IMR-90 (cell line): Measurements from ENCODE around the gene HBM. TPM values are rescaled to one million over a fixed set of nuclear protein-coding genes. Genes with fewer than 3 reads are reported as not detected.

ENCODE experiments used
- ATAC-seq: fragments of 200-7000 bp; cut with Tn5 transposase; 2 replicates; pipeline ENCODE4 v1.9.1; 2020; ENCODE audit warnings: low read depth, mild to moderate bottlenecking, moderate library complexity
- BruUV-seq: library from RNA; stranded (reverse); fragments of 400-500 nt; replicated peaks from 2 replicates; lab custom pipeline; 2021; lab: Mats Ljungman, UMichigan
- CTCF ChIA-PET: fragments of 300-600 bp; formaldehyde crosslinking; extraction: SDS; loops from one replicate; lab custom pipeline; 2021; ENCODE audit warnings: antibody characterized with exemption; lab: Yijun Ruan, JAX
- POLR2A ChIA-PET: fragments of 300-600 bp; sonication (Branson Sonifier 250); formaldehyde crosslinking; loops from one replicate; lab custom pipeline; 2022; ENCODE audit warnings: antibody characterized with exemption; ENCODE audit not compliant: unreplicated experiment; lab: Charles Lee
- DNase-seq: peaks from one replicate; pipeline ENCODE4 v3.0.0; 2013
- H2AFZ ChIP-seq: replicated peaks from 2 replicates; pipeline ENCODE3; 2013; ENCODE audit warnings: low read length, mild to moderate bottlenecking; ENCODE audit not compliant: poor library complexity
- H2AK5ac ChIP-seq: 2 replicates; pipeline ENCODE4 v1.6.1; 2013; ENCODE audit warnings: low read depth, low read length, inconsistent platforms
- H2AK9ac ChIP-seq: replicated peaks from 2 replicates; pipeline ENCODE3; 2013; ENCODE audit warnings: mild to moderate bottlenecking, low read depth, low read length, moderate library complexity; ENCODE audit not compliant: poor library complexity
- H2BK120ac ChIP-seq: 2 replicates; pipeline ENCODE4 v1.6.1; 2013; ENCODE audit warnings: low read depth, low read length, inconsistent platforms
- H2BK15ac ChIP-seq: 3 replicates; pipeline ENCODE4 v1.6.1; 2013; ENCODE audit warnings: low read depth, low read length, inconsistent platforms
- H2BK20ac ChIP-seq: 2 replicates; pipeline ENCODE4 v1.6.1; 2013; ENCODE audit warnings: low read depth, mild to moderate bottlenecking, inconsistent platforms, low read length, moderate library complexity
- H2BK5ac ChIP-seq: 2 replicates; pipeline ENCODE4 v1.6.1; 2013; ENCODE audit warnings: mild to moderate bottlenecking, low read depth, low read length, inconsistent platforms; ENCODE audit not compliant: poor library complexity, severe bottlenecking
- H3K14ac ChIP-seq: replicated peaks from 2 replicates; pipeline ENCODE4 v1.6.1; 2013; ENCODE audit warnings: low read depth, low read length, inconsistent platforms
- H3K18ac ChIP-seq: 2 replicates; pipeline ENCODE4 v1.6.1; 2013; ENCODE audit warnings: low read depth, low read length, control low read depth
- H3K23ac ChIP-seq: 2 replicates; pipeline ENCODE4 v1.6.1; 2013; ENCODE audit warnings: low read depth, low read length, inconsistent platforms
- H3K27ac ChIP-seq: 2 replicates; pipeline ENCODE4 v1.5.1; 2013; ENCODE audit warnings: mild to moderate bottlenecking, control low read depth, low read length; ENCODE audit not compliant: insufficient read depth
- H3K27me3 ChIP-seq: 2 replicates; pipeline ENCODE4 v1.6.1; 2013; ENCODE audit warnings: low read length; ENCODE audit not compliant: control insufficient read depth, insufficient read depth
- H3K36me3 ChIP-seq: 2 replicates; pipeline ENCODE4 v1.6.1; 2013; ENCODE audit warnings: low read length, mixed read lengths; ENCODE audit not compliant: control insufficient read depth, insufficient read depth
- H3K4ac ChIP-seq: 2 replicates; pipeline ENCODE4 v1.6.1; 2013; ENCODE audit warnings: low read depth, low read length, inconsistent platforms
- H3K4me1 ChIP-seq: 2 replicates; pipeline ENCODE4 v1.6.1; 2013; ENCODE audit warnings: low read length, mixed read lengths; ENCODE audit not compliant: control insufficient read depth, insufficient read depth
- H3K4me2 ChIP-seq: 2 replicates; pipeline ENCODE4 v1.6.1; 2013; ENCODE audit warnings: low read depth, mild to moderate bottlenecking, control low read depth, low read length, moderate library complexity
- H3K4me3 ChIP-seq: 2 replicates; pipeline ENCODE4 v1.5.1; 2013; ENCODE audit warnings: low read depth, mild to moderate bottlenecking, control low read depth, low read length, moderate library complexity; ENCODE audit not compliant: insufficient read depth
- H3K56ac ChIP-seq: 2 replicates; pipeline ENCODE4 v1.6.1; 2013; ENCODE audit warnings: low read length, inconsistent platforms; ENCODE audit not compliant: insufficient read depth; ENCODE audit errors: extremely low read depth
- H3K79me1 ChIP-seq, 2 experiments: 2 replicates each; pipeline ENCODE4 v1.6.1; 2013; ENCODE audit warnings: low read length in 2 of 2, inconsistent platforms in 1 of 2, low read depth in 1 of 2
- H3K9ac ChIP-seq: 2 replicates; pipeline ENCODE4 v1.6.1; 2013; ENCODE audit warnings: low read depth, low read length, control low read depth
- H3K9me1 ChIP-seq: 2 replicates; pipeline ENCODE4 v1.6.1; 2013; ENCODE audit warnings: low read length, inconsistent platforms; ENCODE audit not compliant: insufficient read depth
- H3K9me3 ChIP-seq: 2 replicates; pipeline ENCODE4 v1.6.1; 2013; ENCODE audit warnings: low read length; ENCODE audit not compliant: control insufficient read depth, insufficient read depth
- H4K20me1 ChIP-seq: 2 replicates; pipeline ENCODE4 v1.6.1; 2013; ENCODE audit warnings: low read length, inconsistent platforms; ENCODE audit not compliant: insufficient read depth
- H4K5ac ChIP-seq: 2 replicates; pipeline ENCODE4 v1.6.1; 2013; ENCODE audit warnings: mild to moderate bottlenecking, low read depth, low read length, control low read depth
- H4K8ac ChIP-seq, 2 experiments: 2 replicates each; pipeline ENCODE4 v1.6.1; 2013; ENCODE audit warnings: low read depth in 2 of 2, low read length in 2 of 2, control low read depth in 1 of 2, inconsistent platforms in 1 of 2
- H4K91ac ChIP-seq: 2 replicates; pipeline ENCODE4 v1.6.1; 2013; ENCODE audit warnings: low read depth, low read length, inconsistent platforms; ENCODE audit not compliant: insufficient read depth
- BHLHE40 ChIP-seq: fragments of 150-350 bp; IDR thresholded peaks from 2 replicates; pipeline ENCODE4 v1.6.1; 2016; ENCODE audit warnings: mild to moderate bottlenecking, low read depth, low read length
- CEBPB ChIP-seq: IDR thresholded peaks from 2 replicates; pipeline ENCODE4 v1.6.1; 2012; ENCODE audit warnings: low read depth, low read length, improper control_type of control experiment
- CHD1 ChIP-seq: IDR thresholded peaks from 2 replicates; pipeline ENCODE4 v1.6.1; 2012; ENCODE audit warnings: low read depth, low read length, improper control_type of control experiment
- FOS ChIP-seq: fragments of 150-350 bp; IDR thresholded peaks from 2 replicates; pipeline ENCODE4 v1.6.1; 2016; ENCODE audit warnings: low read depth, low read length
- MAFK ChIP-seq: IDR thresholded peaks from 2 replicates; pipeline ENCODE4 v1.6.1; 2012; ENCODE audit warnings: low read depth, low read length, improper control_type of control experiment
- MAZ ChIP-seq: IDR thresholded peaks from 2 replicates; pipeline ENCODE4 v1.6.1; 2012; ENCODE audit warnings: low read depth, mild to moderate bottlenecking, low read length, improper control_type of control experiment, moderate library complexity, borderline replicate concordance
- MXI1 ChIP-seq: IDR thresholded peaks from 2 replicates; pipeline ENCODE4 v1.6.1; 2012; ENCODE audit warnings: low read depth, mild to moderate bottlenecking, low read length, moderate library complexity, borderline replicate concordance
- NFE2L2 ChIP-seq: fragments of 150-350 bp; IDR thresholded peaks from 2 replicates; pipeline ENCODE4 v1.6.1; 2016; ENCODE audit warnings: low read depth, mild to moderate bottlenecking, low read length
- POLR2A ChIP-seq: IDR thresholded peaks from 2 replicates; pipeline ENCODE4 v1.6.1; 2012; ENCODE audit warnings: mild to moderate bottlenecking, low read depth, low read length
- RAD21 ChIP-seq: IDR thresholded peaks from 2 replicates; pipeline ENCODE4 v1.6.1; 2012; ENCODE audit warnings: low read length, improper control_type of control experiment
- RCOR1 ChIP-seq: IDR thresholded peaks from 2 replicates; pipeline ENCODE4 v1.6.1; 2012; ENCODE audit warnings: mild to moderate bottlenecking, low read length, improper control_type of control experiment; ENCODE audit not compliant: insufficient replicate concordance
- RFX5 ChIP-seq: IDR thresholded peaks from 2 replicates; pipeline ENCODE4 v1.8.0; 2012; ENCODE audit warnings: low read depth, mild to moderate bottlenecking, low read length, moderate library complexity
- SMC3 ChIP-seq: fragments of 150-350 bp; IDR thresholded peaks from 2 replicates; pipeline ENCODE4 v1.6.1; 2016; ENCODE audit warnings: low read depth, mild to moderate bottlenecking, antibody characterized with exemption, low read length, moderate library complexity
- WGBS, 2 experiments: methylation state at CpG; one replicate each; pipeline versions ENCODE4 v1.1.5 to v1.1.7; 2013; ENCODE audit warnings: missing lambda C conversion rate in 2 of 2; ENCODE audit not compliant: insufficient read length in 1 of 2; ENCODE audit errors: extremely low coverage in 2 of 2; 5-methylcytosine and 5-hydroxymethylcytosine counted together
- dilution Hi-C: fragments of 300-500 bp; cut with HindIII; formaldehyde crosslinking; loops from one replicate; pipeline ENCODE4 v1.14.3; 2018; ENCODE audit warnings: low sequenced_read_pairs; ENCODE audit not compliant: unreplicated experiment
- in situ Hi-C: fragments of 300-500 bp; cut with MboI; formaldehyde crosslinking; loops from 3 replicates; pipeline ENCODE4 v1.14.3; 2019; ENCODE audit warnings: low sequenced_read_pairs, inconsistent platforms, mixed read lengths
- intact Hi-C: fragments of 100-400 bp; cut with micrococcal nuclease; formaldehyde crosslinking; loops from 2 replicates; pipeline ENCODE4 v1.10.0; 2022
- polyA plus RNA-seq, 3 experiments: library from polyadenylated mRNA; depleted of rRNA; stranded (reverse); fragments of >200 nt; gene quantifications; 2 replicates each; pipeline ENCODE4 v1.2.3, GENCODE V29; 2012; ENCODE audit warnings: low replicate concordance in 1 of 3
- total RNA-seq: library from RNA; depleted of rRNA; stranded (reverse); fragments of >200 nt; gene quantifications from 2 replicates; pipeline ENCODE4 v1.2.3, GENCODE V29; 2012
- TF ChIP-seq, protein P1 (sequence below): conservative IDR thresholded peaks from 2 replicates; pipeline ENCODE4 v1.5.1; 2012; ENCODE audit warnings: mild to moderate bottlenecking, low read depth, low read length, improper control_type of control experiment
- TF ChIP-seq, protein P2 (sequence below): fragments of 150-350 bp; IDR thresholded peaks from 2 replicates; pipeline ENCODE4 v1.6.1; 2016; ENCODE audit warnings: low read depth, mild to moderate bottlenecking, low read length, moderate library complexity, borderline replicate concordance
- TF ChIP-seq, protein P3 (sequence below): fragments of 150-350 bp; IDR thresholded peaks from 2 replicates; pipeline ENCODE4 v1.6.1; 2017; ENCODE audit warnings: mild to moderate bottlenecking, antibody characterized with exemption, low read length, low read depth

The HBM gene
- total and polyA plus RNA-seq, 2 of the 4 experiments (the other 2 are of a cell fraction) = not detected

DNA sequence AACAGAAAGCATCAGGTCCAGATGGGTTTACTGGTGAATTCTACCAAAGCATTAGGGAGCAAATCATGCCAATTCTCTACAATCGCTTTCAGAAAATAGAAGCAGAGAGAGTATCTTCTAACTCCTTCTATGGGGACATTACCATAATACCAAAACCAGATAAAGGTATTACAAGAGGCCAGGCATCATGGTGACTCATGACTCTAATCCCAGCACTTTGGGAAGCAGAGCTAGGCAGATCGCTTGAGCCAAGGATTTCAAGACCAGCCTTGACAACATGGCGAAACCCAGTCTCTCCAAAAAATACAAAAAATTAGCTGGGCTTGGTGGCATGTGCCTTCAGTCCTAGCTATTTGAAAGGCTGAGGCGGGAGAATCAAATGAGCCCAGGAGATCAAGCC, 37.5 kb downstream of the HBM start:
- no peak overlapping the region for H3K4me3 ChIP-seq
- TF ChIP-seq FOS (no peak), MAFK (no peak), NFE2L2 (no peak), SMC3 (no peak), MAZ (no peak), CHD1 (no peak), POLR2A (no peak), RFX5 (no peak), RCOR1 (no peak), MXI1 (no peak), BHLHE40 (no peak), RAD21 (no peak), CEBPB (no peak)
- TF ChIP-seq, protein P1, sequence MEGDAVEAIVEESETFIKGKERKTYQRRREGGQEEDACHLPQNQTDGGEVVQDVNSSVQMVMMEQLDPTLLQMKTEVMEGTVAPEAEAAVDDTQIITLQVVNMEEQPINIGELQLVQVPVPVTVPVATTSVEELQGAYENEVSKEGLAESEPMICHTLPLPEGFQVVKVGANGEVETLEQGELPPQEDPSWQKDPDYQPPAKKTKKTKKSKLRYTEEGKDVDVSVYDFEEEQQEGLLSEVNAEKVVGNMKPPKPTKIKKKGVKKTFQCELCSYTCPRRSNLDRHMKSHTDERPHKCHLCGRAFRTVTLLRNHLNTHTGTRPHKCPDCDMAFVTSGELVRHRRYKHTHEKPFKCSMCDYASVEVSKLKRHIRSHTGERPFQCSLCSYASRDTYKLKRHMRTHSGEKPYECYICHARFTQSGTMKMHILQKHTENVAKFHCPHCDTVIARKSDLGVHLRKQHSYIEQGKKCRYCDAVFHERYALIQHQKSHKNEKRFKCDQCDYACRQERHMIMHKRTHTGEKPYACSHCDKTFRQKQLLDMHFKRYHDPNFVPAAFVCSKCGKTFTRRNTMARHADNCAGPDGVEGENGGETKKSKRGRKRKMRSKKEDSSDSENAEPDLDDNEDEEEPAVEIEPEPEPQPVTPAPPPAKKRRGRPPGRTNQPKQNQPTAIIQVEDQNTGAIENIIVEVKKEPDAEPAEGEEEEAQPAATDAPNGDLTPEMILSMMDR = no peak
- TF ChIP-seq, protein P2, sequence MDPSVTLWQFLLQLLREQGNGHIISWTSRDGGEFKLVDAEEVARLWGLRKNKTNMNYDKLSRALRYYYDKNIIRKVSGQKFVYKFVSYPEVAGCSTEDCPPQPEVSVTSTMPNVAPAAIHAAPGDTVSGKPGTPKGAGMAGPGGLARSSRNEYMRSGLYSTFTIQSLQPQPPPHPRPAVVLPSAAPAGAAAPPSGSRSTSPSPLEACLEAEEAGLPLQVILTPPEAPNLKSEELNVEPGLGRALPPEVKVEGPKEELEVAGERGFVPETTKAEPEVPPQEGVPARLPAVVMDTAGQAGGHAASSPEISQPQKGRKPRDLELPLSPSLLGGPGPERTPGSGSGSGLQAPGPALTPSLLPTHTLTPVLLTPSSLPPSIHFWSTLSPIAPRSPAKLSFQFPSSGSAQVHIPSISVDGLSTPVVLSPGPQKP = no peak
- TF ChIP-seq, protein P3, sequence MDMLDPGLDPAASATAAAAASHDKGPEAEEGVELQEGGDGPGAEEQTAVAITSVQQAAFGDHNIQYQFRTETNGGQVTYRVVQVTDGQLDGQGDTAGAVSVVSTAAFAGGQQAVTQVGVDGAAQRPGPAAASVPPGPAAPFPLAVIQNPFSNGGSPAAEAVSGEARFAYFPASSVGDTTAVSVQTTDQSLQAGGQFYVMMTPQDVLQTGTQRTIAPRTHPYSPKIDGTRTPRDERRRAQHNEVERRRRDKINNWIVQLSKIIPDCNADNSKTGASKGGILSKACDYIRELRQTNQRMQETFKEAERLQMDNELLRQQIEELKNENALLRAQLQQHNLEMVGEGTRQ = no peak
- H2AK9ac ChIP-seq = no peak overlapping the region
- peaks cover 27 to 52% of the 10 kb centered on the region in 2 experiments for H3K79me1 ChIP-seq
- H3K56ac ChIP-seq = no peak overlapping the region
- no peaks in the 10 kb centered on the region for H3K4me1 ChIP-seq
- H4K20me1 ChIP-seq = peaks cover 16% of the 10 kb centered on the region
- H3K27ac ChIP-seq = no peak overlapping the region
- H4K91ac ChIP-seq = no peak overlapping the region
- no peaks in the 10 kb centered on the region for H3K27me3 ChIP-seq
- no peak overlapping the region for H2BK20ac ChIP-seq
- no peaks in the 10 kb centered on the region for H3K9me3 ChIP-seq
- ChIA-PET POLR2A (no interaction called here), CTCF (no interaction called here)
- no TSS peak for BruUV-seq
- intact Hi-C loops (no loop called here), dilution Hi-C loops (no loop called here), in situ Hi-C loops (no loop called here)
- WGBS, 2 experiments = 100% methylated on average over 1 of the region's 4 CpGs; no CpG with 5 or more reads in 1 of the 2 experiments
- H2BK5ac ChIP-seq = no peak overlapping the region
- no peaks in the 10 kb centered on the region; the same call in 1 of the 2 replicates for H3K9me1 ChIP-seq
- no peak overlapping the region for H2BK15ac ChIP-seq
- no peak overlapping the region for H3K4ac ChIP-seq
- H3K4me2 ChIP-seq = no peak overlapping the region
- ATAC-seq = no peak
- H4K8ac ChIP-seq = no peak overlapping the region
- H2BK120ac ChIP-seq = no peak overlapping the region
- H3K9ac ChIP-seq = no peak overlapping the region
- H3K23ac ChIP-seq = no peak overlapping the region
- no peak overlapping the region for H3K14ac ChIP-seq
- H3K36me3 ChIP-seq = peaks cover 59% of the 10 kb centered on the region
- H3K18ac ChIP-seq = no peak overlapping the region
- no peak overlapping the region for H2AFZ ChIP-seq
- no peak for DNase-seq
- no peak overlapping the region for H4K5ac ChIP-seq
- no peak overlapping the region for H2AK5ac ChIP-seq
